ACHN (cell line): ENCODE measurements around the gene LIN37.
"Not testable (repeated sequence)": the region's sequence is repeated elsewhere in the genome, so short reads cannot be mapped to it uniquely, and the experiment has no call there.

Experiments used
- DNase-seq: peaks from one replicate; pipeline ENCODE4 v3.0.0-alpha.2; 2015
- in situ Hi-C: cut with HindIII; loops from 2 replicates; pipeline ENCODE4 v1.10.0; 2017; ENCODE audit warnings: low sequenced_read_pairs, low pct_ligation_motif_present, low pct_unique_long_range_greater_than_20kb

Gene LIN37

GRCh38 chr19:35718345-35719041 lies 29.9 kb upstream of the LIN37 start:
- DNase-seq: peak; percentile 10
- in situ Hi-C loops: no loop called here

- in situ Hi-C loops: no loop called here
- no peak for DNase-seq
These were observed 28.8 kb upstream of the LIN37 start for GRCh38 chr19:35719402-35720162.

- no peak for DNase-seq
- in situ Hi-C loops: no loop called here
These were observed 28.2 kb upstream of the LIN37 start for GRCh38 chr19:35720163-35720524.

- DNase-seq: no peak
- in situ Hi-C loops: no loop called here
These were observed 27.7 kb upstream of the LIN37 start for GRCh38 chr19:35720648-35721047.

- in situ Hi-C loops: no loop called here
- DNase-seq: no peak
These were observed 27.0 kb upstream of the LIN37 start for GRCh38 chr19:35721374-35721773.

- in situ Hi-C loops: no loop called here
These were observed 25.9 kb upstream of the LIN37 start for GRCh38 chr19:35722461-35722860.

GRCh38 chr19:35722897-35723296 lies 25.5 kb upstream of the LIN37 start:
- DNase-seq: no peak
- in situ Hi-C loops: no loop called here

More at GRCh38 chr19:35722461-35722860, 25.9 kb upstream of the LIN37 start:
- no peak for DNase-seq

GRCh38 chr19:35723671-35724070 lies 24.7 kb upstream of the LIN37 start:
- in situ Hi-C loops: no loop called here
- DNase-seq: no peak

- DNase-seq, in situ Hi-C loops: not testable (repeated sequence)
These were observed 24.2 kb upstream of the LIN37 start for GRCh38 chr19:35724132-35724531.

- DNase-seq: no peak
- in situ Hi-C loops: no loop called here
These were observed 23.8 kb upstream of the LIN37 start for GRCh38 chr19:35724560-35724959.

GRCh38 chr19:35725216-35725861 lies 23.0 kb upstream of the LIN37 start:
- DNase-seq: no peak
- in situ Hi-C loops: no loop called here

GRCh38 chr19:35727053-35727955 lies 21.1 kb upstream of the LIN37 start:
- DNase-seq: no peak
- in situ Hi-C loops: no loop called here

GRCh38 chr19:35727956-35728706 lies 20.2 kb upstream of the LIN37 start:
- in situ Hi-C loops: no loop called here
- no peak for DNase-seq

- no peak for DNase-seq
- in situ Hi-C loops: no loop called here
These were observed 19.4 kb upstream of the LIN37 start for GRCh38 chr19:35729021-35729420.

- in situ Hi-C loops: no loop called here
These were observed 18.6 kb upstream of the LIN37 start for GRCh38 chr19:35729763-35730162.

GRCh38 chr19:35730326-35730725 lies 18.1 kb upstream of the LIN37 start:
- DNase-seq: no peak
- in situ Hi-C loops: no loop called here

More at GRCh38 chr19:35729763-35730162, 18.6 kb upstream of the LIN37 start:
- no peak for DNase-seq

GRCh38 chr19:35731353-35731752 lies 17.0 kb upstream of the LIN37 start:
- in situ Hi-C loops: no loop called here

GRCh38 chr19:35731779-35732405 lies 16.5 kb upstream of the LIN37 start:
- in situ Hi-C loops: no loop called here
- DNase-seq: no peak

More at GRCh38 chr19:35731353-35731752, 17.0 kb upstream of the LIN37 start:
- no peak for DNase-seq
